K562 (cell line): Measurements from ENCODE around the gene SMAD3. TPM values are rescaled to one million over a fixed set of nuclear protein-coding genes. Genes with fewer than 3 reads are reported as not detected.

Experiments used
- ATAC-seq: fragments of 200-7000 bp; cut with Tn5 transposase; 3 replicates; pipeline ENCODE4 v1.9.1; 2020; ENCODE audit warnings: moderate library complexity
- BruUV-seq: library from RNA; stranded (reverse); fragments of 400-500 nt; replicated peaks from 2 replicates; lab custom pipeline; 2021; lab: Mats Ljungman, UMichigan
- CTCF ChIA-PET: fragments of 300-600 bp; formaldehyde crosslinking; extraction: SDS; loops from one replicate; lab custom pipeline; 2021; ENCODE audit warnings: low intra/inter-chr PET ratio; lab: Yijun Ruan, JAX
- POLR2A ChIA-PET: fragments of 300-600, 350-650 bp; sonication (Branson Sonifier 250); formaldehyde crosslinking; extraction: SDS; loops from one replicate; lab custom pipeline; 2021; ENCODE audit warnings: antibody characterized with exemption, inconsistent platforms; lab: Yijun Ruan, JAX
- DNase-seq, 4 experiments: peaks; one replicate each; pipeline versions ENCODE4 v3.0.0 to v3.0.0-alpha.2; 2011 to 2018; ENCODE audit warnings: low spot score in 3 of 4, mixed read lengths in 3 of 4; ENCODE audit errors: extremely low read depth in 1 of 4
- FAIRE-seq: peaks from 2 replicates; lab custom pipeline; 2011; peaks lifted over from hg19 to GRCh38; lab: Jason Lieb, UNC
- H2AFZ ChIP-seq: 2 replicates; pipeline ENCODE4 v1.6.0; 2011; ENCODE audit warnings: low read depth, low read length, control low read depth, inconsistent platforms
- H3K27ac ChIP-seq: fragments of 200-600 bp; 3 replicates; pipeline ENCODE4 v1.8.0; 2011; ENCODE audit warnings: low read depth, mild to moderate bottlenecking, control low read depth, inconsistent platforms, low read length, moderate library complexity, mixed read lengths; ENCODE audit errors: extremely low read depth
- H3K27me3 ChIP-seq, 2 experiments: fragments of 300-600 bp in 1 of 2; 2 replicates in 1 of 2; 3 replicates in 1 of 2; pipeline versions ENCODE4 v1.6.0 to v1.8.0; 2011; ENCODE audit warnings: inconsistent platforms in 2 of 2, low read length in 2 of 2, mild to moderate bottlenecking in 1 of 2, mixed read lengths in 1 of 2, moderate library complexity in 1 of 2; ENCODE audit not compliant: control insufficient read depth in 2 of 2, insufficient read depth in 2 of 2
- H3K36me3 ChIP-seq: fragments of 300-600 bp; 3 replicates; pipeline ENCODE4 v1.8.0; 2011; ENCODE audit warnings: mild to moderate bottlenecking, low read length, inconsistent platforms; ENCODE audit not compliant: control insufficient read depth, insufficient read depth
- H3K4me1 ChIP-seq, 2 experiments: fragments of 200-600 bp in 1 of 2; replicated peaks in 1 of 2; 2 replicates in 1 of 2; 3 replicates in 1 of 2; pipeline versions ENCODE4 v1.5.1 to v1.8.0; 2011; ENCODE audit warnings: inconsistent platforms in 2 of 2, low read length in 2 of 2, mild to moderate bottlenecking in 1 of 2, mixed read lengths in 1 of 2, moderate library complexity in 1 of 2; ENCODE audit not compliant: control insufficient read depth in 2 of 2, insufficient read depth in 2 of 2
- H3K4me2 ChIP-seq: 2 replicates; pipeline ENCODE4 v1.6.1; 2011; ENCODE audit warnings: low read length, control low read depth, inconsistent platforms, mixed read lengths; ENCODE audit not compliant: insufficient read depth
- H3K4me3 ChIP-seq: fragments of 200-600 bp; sonication (generic), shearing (Covaris generic); 2 replicates; pipeline ENCODE4 v1.5.1; 2016; ENCODE audit warnings: control low read depth, inconsistent platforms
- H3K79me2 ChIP-seq: fragments of 200-600 bp; 3 replicates; pipeline ENCODE4 v1.8.0; 2011; ENCODE audit warnings: low read length, inconsistent platforms; ENCODE audit not compliant: control insufficient read depth, insufficient read depth
- H3K9ac ChIP-seq, 2 experiments: 2 replicates each; pipeline versions ENCODE4 v1.6.0 to v1.6.1; 2011; ENCODE audit warnings: low read depth in 2 of 2, low read length in 2 of 2, control low read depth in 1 of 2, inconsistent platforms in 1 of 2, mild to moderate bottlenecking in 1 of 2, mixed read lengths in 1 of 2; ENCODE audit not compliant: insufficient read depth in 1 of 2
- H3K9me1 ChIP-seq: one replicate; pipeline ENCODE4 v1.6.0; 2011; ENCODE audit warnings: inconsistent platforms, mild to moderate bottlenecking, low read length, moderate library complexity; ENCODE audit not compliant: control insufficient read depth, insufficient read depth
- H3K9me3 ChIP-seq: replicated peaks from 2 replicates; pipeline ENCODE4 v1.5.1; 2011; ENCODE audit warnings: low read depth, low read length, inconsistent platforms; ENCODE audit not compliant: control insufficient read depth, insufficient read depth
- H4K20me1 ChIP-seq: replicated peaks from 2 replicates; pipeline ENCODE4 v1.6.1; 2011; ENCODE audit warnings: low read length, inconsistent platforms, mixed read lengths; ENCODE audit not compliant: control insufficient read depth, insufficient read depth
- BCOR ChIP-seq: fragments of 450-650 bp; IDR thresholded peaks from 2 replicates; pipeline ENCODE4 v1.6.1; 2016
- BRD9 ChIP-seq: fragments of 450-650 bp; IDR thresholded peaks from 2 replicates; pipeline ENCODE4 v1.6.1; 2018; ENCODE audit warnings: low read depth; ENCODE audit not compliant: partially characterized antibody
- CSDE1 ChIP-seq, 2 experiments: fragments of 450-650 bp; IDR thresholded peaks; 2 replicates each; pipeline ENCODE4 v1.6.1; 2016; ENCODE audit warnings: mild to moderate bottlenecking in 1 of 2
- FOXJ2 ChIP-seq: fragments of 200-800 bp; sonication (Bioruptor generic); IDR thresholded peaks from 2 replicates; pipeline ENCODE4 v1.6.1; 2016; ENCODE audit warnings: missing genetic modification characterization, missing compliant biosample characterization
- KLF16 ChIP-seq: IDR thresholded peaks from 2 replicates; pipeline ENCODE4 v1.6.1; 2016; ENCODE audit warnings: antibody characterized with exemption
- RBM25 ChIP-seq: fragments of 200-400 bp; formaldehyde crosslinking; IDR thresholded peaks from 2 replicates; pipeline ENCODE4 v1.6.1; 2018; ENCODE audit warnings: low read length, low read depth, moderate library complexity; ENCODE audit not compliant: severe bottlenecking
- SMAD3 ChIP-seq: fragments of 450-650 bp; formaldehyde crosslinking; conservative IDR thresholded peaks from 2 replicates; pipeline ENCODE4 v1.4.0; 2020; ENCODE audit warnings: mild to moderate bottlenecking
- ZBTB1 ChIP-seq: sonication (generic); formaldehyde crosslinking; IDR thresholded peaks from 2 replicates; pipeline ENCODE4 v1.8.1; 2023; ENCODE audit warnings: missing genetic modification reagents, low read depth, mild to moderate bottlenecking, borderline replicate concordance
- ZBTB17 ChIP-seq: fragments of 450-650 bp; formaldehyde crosslinking; IDR thresholded peaks from 2 replicates; pipeline ENCODE4 v1.4.0; 2020; ENCODE audit warnings: mild to moderate bottlenecking
- ZFP1 ChIP-seq: fragments of 450-650 bp; formaldehyde crosslinking; IDR thresholded peaks from 2 replicates; pipeline ENCODE4 v1.4.0; 2020; ENCODE audit warnings: mild to moderate bottlenecking, mixed read lengths
- ZFP36 ChIP-seq: fragments of 150-350 bp; IDR thresholded peaks from 2 replicates; pipeline ENCODE4 v1.6.1; 2018; ENCODE audit warnings: low read length, low read depth; ENCODE audit not compliant: partially characterized antibody
- ZNF507 ChIP-seq: conservative IDR thresholded peaks from 2 replicates; pipeline ENCODE4 v1.6.1; 2017; ENCODE audit warnings: missing genetic modification characterization, missing compliant biosample characterization
- ZNF551 ChIP-seq: fragments of 250-450 bp; sonication (Bioruptor Pico); IDR thresholded peaks from 2 replicates; pipeline ENCODE4 v1.5.0; 2021; ENCODE audit warnings: mild to moderate bottlenecking, moderate library complexity
- WGBS: fragments of 100-300 bp; shearing (Covaris generic); methylation state at CpG from one replicate; pipeline ENCODE4 v1.1.6; 2016; ENCODE audit warnings: low coverage, mixed read lengths; ENCODE audit not compliant: insufficient coverage; ENCODE audit errors: missing lambda C conversion rate; 5-methylcytosine and 5-hydroxymethylcytosine counted together
- in situ Hi-C: fragments of 300-500 bp; cut with MboI; formaldehyde crosslinking; loops from 4 replicates; pipeline ENCODE4 v1.15.0; 2018; ENCODE audit warnings: inconsistent platforms, mixed read lengths
- intact Hi-C: fragments of 100-400 bp; cut with micrococcal nuclease; formaldehyde crosslinking; loops from 2 replicates; pipeline ENCODE4 v1.14.2; 2022
- polyA plus RNA-seq, 8 experiments: library from polyadenylated mRNA; depleted of rRNA in 4 of 8; stranded (reverse) in 5 of 8; unstranded in 3 of 8; fragments of >200 nt; fragmentation: Nextera tagmentation in 2 of 8; fragmentation: Illumina TruSeq in 1 of 8; extraction: Ambion mirVana in 2 of 8; extraction: Trizol in 1 of 8; gene quantifications; 2 replicates each; pipeline versions ENCODE4 v1.2.1 to v1.2.3, GENCODE V29; 2011 to 2014; ENCODE audit warnings: inconsistent platforms in 1 of 8, missing spikeins in 1 of 8
- total RNA-seq, 7 experiments: library from RNA; depleted of rRNA in 6 of 7; stranded (reverse); fragments of >200 nt in 6 of 7; fragmentation: Illumina TruSeq in 2 of 7; extraction: Trizol in 2 of 7; gene quantifications; 2 replicates each; pipeline versions ENCODE4 v1.2.1 to v1.2.3, GENCODE V29; 2011 to 2021; ENCODE audit warnings: low replicate concordance in 1 of 7
- TF ChIP-seq, protein P1 (sequence below): fragments of 450-650 bp; IDR thresholded peaks from 2 replicates; pipeline ENCODE4 v1.6.1; 2016; ENCODE audit warnings: mild to moderate bottlenecking
- TF ChIP-seq, protein P2 (sequence below): fragments of 450-650 bp; formaldehyde crosslinking; IDR thresholded peaks from 2 replicates; pipeline ENCODE4 v1.4.0; 2022; ENCODE audit warnings: missing genetic modification characterization
- TF ChIP-seq, protein P3 (sequence below), 2 experiments: fragments of 450-650 bp; conservative IDR thresholded peaks; 2 replicates each; pipeline ENCODE4 v1.6.1; 2017; ENCODE audit warnings: mild to moderate bottlenecking in 2 of 2, moderate library complexity in 2 of 2

The SMAD3 gene
- total and polyA plus RNA-seq, 9 of the 15 experiments (the other 6 are each of a cell fraction or from before 2014, with no cell fraction given), result 4.3 to 39.2 (median 11.1) TPM

- no TSS peak for BruUV-seq
- POLR2A ChIA-PET, result interaction anchor here (0.8 kb wide), 1 partner anchor 118 kb away, joined by 3 read pairs; no protein-coding TSS in a partner anchor
- Histone ChIP-seq H2AFZ (no peak overlapping the region), H4K20me1 (peaks cover 56% of the 10 kb centered on the region), H3K4me2 (no peak overlapping the region), H3K27ac (no peak overlapping the region), H3K9me1 (no peaks in the 10 kb centered on the region), H3K4me3 (no peak overlapping the region), H3K9ac (no peak overlapping the region), H3K4me1 (peaks cover 8 to 16% of the 10 kb centered on the region in 2 experiments), H3K27me3 (no peaks in the 10 kb centered on the region), H3K79me2 (peaks cover 13% of the 10 kb centered on the region; the same call in 2 of the 3 replicates), H3K9me3 (no peaks in the 10 kb centered on the region)
- FAIRE-seq (no peak), DNase-seq (no peak), ATAC-seq (no peak)
- CTCF ChIA-PET, result no interaction called here
- 82% methylated on average over 4 of the region's 4 CpGs for WGBS
- in situ Hi-C loops, result no loop called here
- intact Hi-C loops, result no loop called here
- TF ChIP-seq, protein P1, sequence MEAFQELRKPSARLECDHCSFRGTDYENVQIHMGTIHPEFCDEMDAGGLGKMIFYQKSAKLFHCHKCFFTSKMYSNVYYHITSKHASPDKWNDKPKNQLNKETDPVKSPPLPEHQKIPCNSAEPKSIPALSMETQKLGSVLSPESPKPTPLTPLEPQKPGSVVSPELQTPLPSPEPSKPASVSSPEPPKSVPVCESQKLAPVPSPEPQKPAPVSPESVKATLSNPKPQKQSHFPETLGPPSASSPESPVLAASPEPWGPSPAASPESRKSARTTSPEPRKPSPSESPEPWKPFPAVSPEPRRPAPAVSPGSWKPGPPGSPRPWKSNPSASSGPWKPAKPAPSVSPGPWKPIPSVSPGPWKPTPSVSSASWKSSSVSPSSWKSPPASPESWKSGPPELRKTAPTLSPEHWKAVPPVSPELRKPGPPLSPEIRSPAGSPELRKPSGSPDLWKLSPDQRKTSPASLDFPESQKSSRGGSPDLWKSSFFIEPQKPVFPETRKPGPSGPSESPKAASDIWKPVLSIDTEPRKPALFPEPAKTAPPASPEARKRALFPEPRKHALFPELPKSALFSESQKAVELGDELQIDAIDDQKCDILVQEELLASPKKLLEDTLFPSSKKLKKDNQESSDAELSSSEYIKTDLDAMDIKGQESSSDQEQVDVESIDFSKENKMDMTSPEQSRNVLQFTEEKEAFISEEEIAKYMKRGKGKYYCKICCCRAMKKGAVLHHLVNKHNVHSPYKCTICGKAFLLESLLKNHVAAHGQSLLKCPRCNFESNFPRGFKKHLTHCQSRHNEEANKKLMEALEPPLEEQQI, result no peak
- TF ChIP-seq BCOR, result peak; percentile 45; the same call in 1 of the 2 replicates
- TF ChIP-seq ZNF551 (CRISPR knock-in tag), result no peak
- no peak for TF ChIP-seq CSDE1 (IDR thresholded peaks at IDR 0.05)
- TF ChIP-seq, protein P2, sequence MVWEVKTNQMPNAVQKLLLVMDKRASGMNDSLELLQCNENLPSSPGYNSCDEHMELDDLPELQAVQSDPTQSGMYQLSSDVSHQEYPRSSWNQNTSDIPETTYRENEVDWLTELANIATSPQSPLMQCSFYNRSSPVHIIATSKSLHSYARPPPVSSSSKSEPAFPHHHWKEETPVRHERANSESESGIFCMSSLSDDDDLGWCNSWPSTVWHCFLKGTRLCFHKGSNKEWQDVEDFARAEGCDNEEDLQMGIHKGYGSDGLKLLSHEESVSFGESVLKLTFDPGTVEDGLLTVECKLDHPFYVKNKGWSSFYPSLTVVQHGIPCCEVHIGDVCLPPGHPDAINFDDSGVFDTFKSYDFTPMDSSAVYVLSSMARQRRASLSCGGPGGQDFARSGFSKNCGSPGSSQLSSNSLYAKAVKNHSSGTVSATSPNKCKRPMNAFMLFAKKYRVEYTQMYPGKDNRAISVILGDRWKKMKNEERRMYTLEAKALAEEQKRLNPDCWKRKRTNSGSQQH (CRISPR knock-in tag), result no peak
- peak; percentile 68 for TF ChIP-seq RBM25
- TF ChIP-seq FOXJ2, result no peak
- no peak for TF ChIP-seq SMAD3 (CRISPR knock-in tag)
- no peak for TF ChIP-seq ZNF507 (tag)
- TF ChIP-seq, protein P3, sequence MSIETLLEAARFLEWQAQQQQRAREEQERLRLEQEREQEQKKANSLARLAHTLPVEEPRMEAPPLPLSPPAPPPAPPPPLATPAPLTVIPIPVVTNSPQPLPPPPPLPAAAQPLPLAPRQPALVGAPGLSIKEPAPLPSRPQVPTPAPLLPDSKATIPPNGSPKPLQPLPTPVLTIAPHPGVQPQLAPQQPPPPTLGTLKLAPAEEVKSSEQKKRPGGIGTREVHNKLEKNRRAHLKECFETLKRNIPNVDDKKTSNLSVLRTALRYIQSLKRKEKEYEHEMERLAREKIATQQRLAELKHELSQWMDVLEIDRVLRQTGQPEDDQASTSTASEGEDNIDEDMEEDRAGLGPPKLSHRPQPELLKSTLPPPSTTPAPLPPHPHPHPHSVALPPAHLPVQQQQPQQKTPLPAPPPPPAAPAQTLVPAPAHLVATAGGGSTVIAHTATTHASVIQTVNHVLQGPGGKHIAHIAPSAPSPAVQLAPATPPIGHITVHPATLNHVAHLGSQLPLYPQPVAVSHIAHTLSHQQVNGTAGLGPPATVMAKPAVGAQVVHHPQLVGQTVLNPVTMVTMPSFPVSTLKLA (conservative IDR thresholded peaks at IDR 0.05), result no peak
- no peak for TF ChIP-seq ZBTB17
- TF ChIP-seq BRD9, result no peak
- TF ChIP-seq ZFP1 (CRISPR knock-in tag), result no peak
- TF ChIP-seq ZFP36, result peak; percentile 59
- TF ChIP-seq KLF16, result no peak
- no peak for TF ChIP-seq ZBTB1 (CRISPR knock-in tag)
- TF ChIP-seq, all 486 proteins: peak for 3
- no peaks in the 10 kb centered on the region for H3K36me3 ChIP-seq
Measured at GRCh38 chr15:67145710-67146109, 80.3 kb downstream of the SMAD3 start.
